SIG-M5 treated with dmso at 0.1 percent for 504 hours (cell line): Measurements from ENCODE around the gene FMR1.

Source experiments
- DNase-seq: peaks from one replicate; lab custom pipeline; 2025; ENCODE audit not compliant: unreplicated experiment; lab: John Stamatoyannopoulos, UW

FMR1 gene

GRCh38 chrX:147916375-147916968, 4.8 kb downstream of the FMR1 start:
- no peak for DNase-seq

- DNase-seq: no peak
Observed at GRCh38 chrX:147917700-147918695, 6.3 kb downstream of the FMR1 start.

- no peak for DNase-seq
Observed at GRCh38 chrX:147920161-147920666, 8.5 kb downstream of the FMR1 start.

- no peak for DNase-seq
Observed at GRCh38 chrX:147923605-147924004, 11.9 kb downstream of the FMR1 start.

GRCh38 chrX:147927256-147927655, 15.5 kb downstream of the FMR1 start:
- no peak for DNase-seq

- DNase-seq: no peak
Observed at GRCh38 chrX:147933815-147934214, 22.1 kb downstream of the FMR1 start.

GRCh38 chrX:147935156-147935758, 23.5 kb downstream of the FMR1 start:
- no peak for DNase-seq

- no peak for DNase-seq
Observed at GRCh38 chrX:147945286-147945685, 33.6 kb downstream of the FMR1 start.

GRCh38 chrX:147948531-147948930, 36.8 kb downstream of the FMR1 start:
- no peak for DNase-seq

GRCh38 chrX:147950352-147950751, 38.6 kb downstream of the FMR1 start:
- no peak for DNase-seq

GRCh38 chrX:147953976-147954375, 42.3 kb downstream of the FMR1 start:
- DNase-seq: no peak

GRCh38 chrX:147957291-147957690, 45.6 kb downstream of the FMR1 start:
- DNase-seq: no peak

- DNase-seq: no peak
Observed at GRCh38 chrX:147958291-147958690, 46.6 kb downstream of the FMR1 start.

GRCh38 chrX:147960722-147961121, 49.0 kb downstream of the FMR1 start:
- DNase-seq: no peak

- DNase-seq: no peak
Observed at GRCh38 chrX:147962476-147962875, 50.8 kb downstream of the FMR1 start.

GRCh38 chrX:147978931-147979330, 67.2 kb downstream of the FMR1 start:
- DNase-seq: no peak

- DNase-seq: no peak
Observed at GRCh38 chrX:147981038-147981752, 69.5 kb downstream of the FMR1 start, which contains the start of gene FMR1NB. Gene FMR1NB (plus strand): TSS chrX:147981337. CDS start chrX:147981403, 66 bp downstream.
